HepG2 (cell line): ENCODE results near the gene NEXMIF. TPM values are rescaled to one million over a fixed set of nuclear protein-coding genes. Genes with fewer than 3 reads are reported as not detected.

ENCODE experiments used
- CREM ChIP-seq, 2 experiments: sonication (generic) in 1 of 2; formaldehyde crosslinking in 1 of 2; IDR thresholded peaks; 2 replicates each; pipeline versions ENCODE4 v1.4.0 to v1.6.1; 2016 to 2020; ENCODE audit warnings: antibody characterized with exemption in 1 of 2, mild to moderate bottlenecking in 1 of 2, missing genetic modification reagents in 1 of 2
- MAFK ChIP-seq, 2 experiments: IDR thresholded peaks in 1 of 2; conservative IDR thresholded peaks in 1 of 2; 2 replicates each; pipeline ENCODE4 v1.6.1; 2011; ENCODE audit warnings: improper control_type of control experiment in 2 of 2, low read length in 2 of 2
- PAX8 ChIP-seq: sonication (generic); formaldehyde crosslinking; IDR thresholded peaks from 2 replicates; pipeline ENCODE4 v1.8.0; 2022; ENCODE audit warnings: mild to moderate bottlenecking, missing genetic modification reagents, borderline replicate concordance
- U2AF2 ChIP-seq: fragments of 200-400 bp; formaldehyde crosslinking; IDR thresholded peaks from 2 replicates; pipeline ENCODE4 v1.6.1; 2017; ENCODE audit warnings: low read depth, mild to moderate bottlenecking, low read length
- ZBTB43 ChIP-seq: sonication (generic); formaldehyde crosslinking; conservative IDR thresholded peaks from 2 replicates; pipeline ENCODE4 v1.4.0; 2020; ENCODE audit warnings: missing genetic modification reagents
- ZNF484 ChIP-seq: sonication (generic); formaldehyde crosslinking; IDR thresholded peaks from 2 replicates; pipeline ENCODE4 v1.5.1; 2020; ENCODE audit warnings: mild to moderate bottlenecking, low read depth, missing genetic modification reagents, borderline replicate concordance
- ZNF557 ChIP-seq: sonication (generic); formaldehyde crosslinking; IDR thresholded peaks from 2 replicates; pipeline ENCODE4 v1.4.0; 2020; ENCODE audit warnings: missing genetic modification reagents
- ZNF713 ChIP-seq: sonication (generic); formaldehyde crosslinking; IDR thresholded peaks from 2 replicates; pipeline ENCODE4 v1.4.0; 2020; ENCODE audit warnings: mild to moderate bottlenecking, missing genetic modification reagents
- polyA plus RNA-seq, 8 experiments: library from polyadenylated mRNA; depleted of rRNA in 3 of 8; stranded (reverse) in 7 of 8; unstranded in 1 of 8; fragments of >200 nt; fragmentation: Illumina TruSeq in 4 of 8; extraction: Trizol in 4 of 8; gene quantifications; 2 replicates each; pipeline versions ENCODE4 v1.2.1 to v1.2.3, GENCODE V29; 2011 to 2016; ENCODE audit warnings: low read depth in 4 of 8, missing spikeins in 1 of 8, mixed read lengths in 1 of 8; ENCODE audit not compliant: insufficient read depth in 1 of 8
- total RNA-seq, 5 experiments: library from RNA; depleted of rRNA; stranded (reverse); fragments of >200 nt; fragmentation: Illumina TruSeq; extraction: Trizol; gene quantifications; 2 replicates each; pipeline ENCODE4 v1.2.3, GENCODE V29; 2016; ENCODE audit warnings: low read depth in 1 of 5
- TF ChIP-seq, protein P1 (sequence below), 2 experiments: fragments of 450-650 bp in 1 of 2; sonication (generic) in 1 of 2; formaldehyde crosslinking in 1 of 2; IDR thresholded peaks; 2 replicates each; pipeline versions ENCODE4 v1.6.1 to v1.8.0; 2016 to 2022; ENCODE audit warnings: antibody characterized with exemption in 1 of 2, mild to moderate bottlenecking in 1 of 2, missing genetic modification reagents in 1 of 2
- TF ChIP-seq, protein P2 (sequence below): sonication (generic); formaldehyde crosslinking; IDR thresholded peaks from 2 replicates; pipeline ENCODE4 v1.8.0; 2022; ENCODE audit warnings: mild to moderate bottlenecking, missing genetic modification reagents, borderline replicate concordance

The NEXMIF gene
- total and polyA plus RNA-seq, 2 of the 13 experiments (the other 11 are each of a cell fraction or from before 2014, with no cell fraction given): under 0.01 TPM; not detected in 1

GRCh38 chrX:74804574-74804973 lies 120.7 kb downstream of the NEXMIF start (continued):
- TF ChIP-seq, protein P1, sequence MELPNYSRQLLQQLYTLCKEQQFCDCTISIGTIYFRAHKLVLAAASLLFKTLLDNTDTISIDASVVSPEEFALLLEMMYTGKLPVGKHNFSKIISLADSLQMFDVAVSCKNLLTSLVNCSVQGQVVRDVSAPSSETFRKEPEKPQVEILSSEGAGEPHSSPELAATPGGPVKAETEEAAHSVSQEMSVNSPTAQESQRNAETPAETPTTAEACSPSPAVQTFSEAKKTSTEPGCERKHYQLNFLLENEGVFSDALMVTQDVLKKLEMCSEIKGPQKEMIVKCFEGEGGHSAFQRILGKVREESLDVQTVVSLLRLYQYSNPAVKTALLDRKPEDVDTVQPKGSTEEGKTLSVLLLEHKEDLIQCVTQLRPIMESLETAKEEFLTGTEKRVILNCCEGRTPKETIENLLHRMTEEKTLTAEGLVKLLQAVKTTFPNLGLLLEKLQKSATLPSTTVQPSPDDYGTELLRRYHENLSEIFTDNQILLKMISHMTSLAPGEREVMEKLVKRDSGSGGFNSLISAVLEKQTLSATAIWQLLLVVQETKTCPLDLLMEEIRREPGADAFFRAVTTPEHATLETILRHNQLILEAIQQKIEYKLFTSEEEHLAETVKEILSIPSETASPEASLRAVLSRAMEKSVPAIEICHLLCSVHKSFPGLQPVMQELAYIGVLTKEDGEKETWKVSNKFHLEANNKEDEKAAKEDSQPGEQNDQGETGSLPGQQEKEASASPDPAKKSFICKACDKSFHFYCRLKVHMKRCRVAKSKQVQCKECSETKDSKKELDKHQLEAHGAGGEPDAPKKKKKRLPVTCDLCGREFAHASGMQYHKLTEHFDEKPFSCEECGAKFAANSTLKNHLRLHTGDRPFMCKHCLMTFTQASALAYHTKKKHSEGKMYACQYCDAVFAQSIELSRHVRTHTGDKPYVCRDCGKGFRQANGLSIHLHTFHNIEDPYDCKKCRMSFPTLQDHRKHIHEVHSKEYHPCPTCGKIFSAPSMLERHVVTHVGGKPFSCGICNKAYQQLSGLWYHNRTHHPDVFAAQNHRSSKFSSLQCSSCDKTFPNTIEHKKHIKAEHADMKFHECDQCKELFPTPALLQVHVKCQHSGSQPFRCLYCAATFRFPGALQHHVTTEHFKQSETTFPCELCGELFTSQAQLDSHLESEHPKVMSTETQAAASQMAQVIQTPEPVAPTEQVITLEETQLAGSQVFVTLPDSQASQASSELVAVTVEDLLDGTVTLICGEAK (IDR thresholded peaks at IDR 0.05): no peak
- TF ChIP-seq, protein P1 (CRISPR knock-in tag; IDR thresholded peaks at IDR 0.05): no peak
- no peak for TF ChIP-seq ZNF557 (CRISPR knock-in tag)
- TF ChIP-seq ZNF713 (CRISPR knock-in tag): no peak
- no peak for TF ChIP-seq PAX8
- TF ChIP-seq CREM (IDR thresholded peaks at IDR 0.05): no peak
- TF ChIP-seq CREM (CRISPR knock-in tag; IDR thresholded peaks at IDR 0.05): no peak
- no peak for TF ChIP-seq ZBTB43
- TF ChIP-seq MAFK (conservative IDR thresholded peaks at IDR 0.05 in 1 of 2, IDR thresholded peaks at IDR 0.05 in 1 of 2; ENCODE audit: low read length in 2 of 2): no peak
- no peak for TF ChIP-seq ZNF484
- TF ChIP-seq, protein P2, sequence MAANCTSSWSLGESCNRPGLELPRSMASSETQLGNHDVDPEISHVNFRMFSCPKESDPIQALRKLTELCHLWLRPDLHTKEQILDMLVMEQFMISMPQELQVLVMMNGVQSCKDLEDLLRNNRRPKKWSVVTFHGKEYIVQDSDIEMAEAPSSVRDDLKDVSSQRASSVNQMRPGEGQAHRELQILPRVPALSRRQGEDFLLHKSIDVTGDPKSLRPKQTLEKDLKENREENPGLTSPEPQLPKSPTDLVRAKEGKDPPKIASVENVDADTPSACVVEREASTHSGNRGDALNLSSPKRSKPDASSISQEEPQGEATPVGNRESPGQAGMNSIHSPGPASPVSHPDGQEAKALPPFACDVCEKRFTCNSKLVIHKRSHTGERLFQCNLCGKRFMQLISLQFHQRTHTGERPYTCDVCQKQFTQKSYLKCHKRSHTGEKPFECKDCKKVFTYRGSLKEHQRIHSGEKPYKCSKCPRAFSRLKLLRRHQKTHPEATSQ: no peak
- TF ChIP-seq U2AF2: no peak
- TF ChIP-seq, all 625 proteins: peak for 0
